ENCODE measurements around the gene HLA-DPA1.

DNA sequence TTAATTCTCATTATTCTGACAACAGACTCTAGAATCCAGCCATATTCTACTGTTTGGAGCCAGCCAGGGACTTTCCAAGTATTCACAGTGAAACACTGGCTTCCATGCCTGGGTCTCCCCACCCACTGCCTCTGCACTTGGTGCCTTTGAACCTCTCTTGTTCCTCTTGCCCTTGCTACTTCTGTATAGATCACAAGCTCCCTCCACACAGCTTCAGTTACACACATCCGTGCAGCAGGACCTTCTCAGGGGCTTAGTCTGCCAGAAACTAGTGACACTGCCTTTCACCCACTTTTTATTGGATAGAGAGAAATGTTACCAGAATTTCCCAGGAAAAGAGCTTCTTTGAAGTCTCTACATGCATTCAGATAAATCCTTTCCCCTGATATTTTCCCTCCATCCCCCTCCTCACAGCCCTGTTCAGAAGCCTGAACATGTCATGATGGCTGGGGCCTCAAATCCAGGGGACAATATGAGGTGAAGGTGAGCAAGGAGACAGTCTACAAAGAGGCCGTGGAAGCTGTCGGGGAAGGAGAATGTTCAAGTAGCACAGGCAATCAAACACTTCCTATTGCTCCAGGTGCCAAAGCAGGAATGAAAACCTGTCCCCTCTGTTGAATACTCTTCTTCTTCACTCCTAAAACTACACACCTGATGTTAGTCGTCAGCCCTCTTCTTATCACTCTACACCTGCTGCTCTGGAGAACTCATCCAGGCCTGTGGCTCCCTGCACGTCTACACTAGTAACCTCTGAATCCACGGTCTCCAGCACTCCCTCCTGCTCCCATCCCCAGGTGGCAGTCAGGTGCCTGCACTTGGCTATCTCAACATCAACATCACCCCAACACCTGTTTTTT, 43.9 kb downstream of the HLA-DPA1 start:
- TF ChIP-seq, protein P1, sequence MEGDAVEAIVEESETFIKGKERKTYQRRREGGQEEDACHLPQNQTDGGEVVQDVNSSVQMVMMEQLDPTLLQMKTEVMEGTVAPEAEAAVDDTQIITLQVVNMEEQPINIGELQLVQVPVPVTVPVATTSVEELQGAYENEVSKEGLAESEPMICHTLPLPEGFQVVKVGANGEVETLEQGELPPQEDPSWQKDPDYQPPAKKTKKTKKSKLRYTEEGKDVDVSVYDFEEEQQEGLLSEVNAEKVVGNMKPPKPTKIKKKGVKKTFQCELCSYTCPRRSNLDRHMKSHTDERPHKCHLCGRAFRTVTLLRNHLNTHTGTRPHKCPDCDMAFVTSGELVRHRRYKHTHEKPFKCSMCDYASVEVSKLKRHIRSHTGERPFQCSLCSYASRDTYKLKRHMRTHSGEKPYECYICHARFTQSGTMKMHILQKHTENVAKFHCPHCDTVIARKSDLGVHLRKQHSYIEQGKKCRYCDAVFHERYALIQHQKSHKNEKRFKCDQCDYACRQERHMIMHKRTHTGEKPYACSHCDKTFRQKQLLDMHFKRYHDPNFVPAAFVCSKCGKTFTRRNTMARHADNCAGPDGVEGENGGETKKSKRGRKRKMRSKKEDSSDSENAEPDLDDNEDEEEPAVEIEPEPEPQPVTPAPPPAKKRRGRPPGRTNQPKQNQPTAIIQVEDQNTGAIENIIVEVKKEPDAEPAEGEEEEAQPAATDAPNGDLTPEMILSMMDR (IDR thresholded peaks at IDR 0.05) = no peak
- TF ChIP-seq POLR2AphosphoS5 (IDR thresholded peaks at IDR 0.05; ENCODE audit: low read depth, low read length) = no peak
